K562 (cell line): ENCODE data around the gene CELSR3. TPM values are rescaled to one million over a fixed set of nuclear protein-coding genes. Genes with fewer than 3 reads are reported as not detected.

Experiments
- ATAC-seq: fragments of 200-7000 bp; cut with Tn5 transposase; 3 replicates; pipeline ENCODE4 v1.9.1; 2020; ENCODE audit warnings: moderate library complexity
- BruUV-seq: library from RNA; stranded (reverse); fragments of 400-500 nt; replicated peaks from 2 replicates; lab custom pipeline; 2021; lab: Mats Ljungman, UMichigan
- CTCF ChIA-PET: fragments of 300-600 bp; formaldehyde crosslinking; extraction: SDS; loops from one replicate; lab custom pipeline; 2021; ENCODE audit warnings: low intra/inter-chr PET ratio; lab: Yijun Ruan, JAX
- POLR2A ChIA-PET: fragments of 300-600, 350-650 bp; sonication (Branson Sonifier 250); formaldehyde crosslinking; extraction: SDS; loops from one replicate; lab custom pipeline; 2021; ENCODE audit warnings: antibody characterized with exemption, inconsistent platforms; lab: Yijun Ruan, JAX
- DNase-seq, 4 experiments: peaks; one replicate each; pipeline versions ENCODE4 v3.0.0 to v3.0.0-alpha.2; 2011 to 2018; ENCODE audit warnings: low spot score in 3 of 4, mixed read lengths in 3 of 4; ENCODE audit errors: extremely low read depth in 1 of 4
- FAIRE-seq: peaks from 2 replicates; lab custom pipeline; 2011; peaks lifted over from hg19 to GRCh38; lab: Jason Lieb, UNC
- H2AFZ ChIP-seq: 2 replicates; pipeline ENCODE4 v1.6.0; 2011; ENCODE audit warnings: low read depth, low read length, control low read depth, inconsistent platforms
- H3K27ac ChIP-seq: fragments of 200-600 bp; 3 replicates; pipeline ENCODE4 v1.8.0; 2011; ENCODE audit warnings: low read depth, mild to moderate bottlenecking, control low read depth, inconsistent platforms, low read length, moderate library complexity, mixed read lengths; ENCODE audit errors: extremely low read depth
- H3K27me3 ChIP-seq, 2 experiments: fragments of 300-600 bp in 1 of 2; 2 replicates in 1 of 2; 3 replicates in 1 of 2; pipeline versions ENCODE4 v1.6.0 to v1.8.0; 2011; ENCODE audit warnings: inconsistent platforms in 2 of 2, low read length in 2 of 2, mild to moderate bottlenecking in 1 of 2, mixed read lengths in 1 of 2, moderate library complexity in 1 of 2; ENCODE audit not compliant: control insufficient read depth in 2 of 2, insufficient read depth in 2 of 2
- H3K36me3 ChIP-seq: fragments of 300-600 bp; 3 replicates; pipeline ENCODE4 v1.8.0; 2011; ENCODE audit warnings: mild to moderate bottlenecking, low read length, inconsistent platforms; ENCODE audit not compliant: control insufficient read depth, insufficient read depth
- H3K4me1 ChIP-seq, 2 experiments: fragments of 200-600 bp in 1 of 2; replicated peaks in 1 of 2; 2 replicates in 1 of 2; 3 replicates in 1 of 2; pipeline versions ENCODE4 v1.5.1 to v1.8.0; 2011; ENCODE audit warnings: inconsistent platforms in 2 of 2, low read length in 2 of 2, mild to moderate bottlenecking in 1 of 2, mixed read lengths in 1 of 2, moderate library complexity in 1 of 2; ENCODE audit not compliant: control insufficient read depth in 2 of 2, insufficient read depth in 2 of 2
- H3K4me2 ChIP-seq: 2 replicates; pipeline ENCODE4 v1.6.1; 2011; ENCODE audit warnings: low read length, control low read depth, inconsistent platforms, mixed read lengths; ENCODE audit not compliant: insufficient read depth
- H3K4me3 ChIP-seq: fragments of 200-600 bp; sonication (generic), shearing (Covaris generic); 2 replicates; pipeline ENCODE4 v1.5.1; 2016; ENCODE audit warnings: control low read depth, inconsistent platforms
- H3K79me2 ChIP-seq: fragments of 200-600 bp; 3 replicates; pipeline ENCODE4 v1.8.0; 2011; ENCODE audit warnings: low read length, inconsistent platforms; ENCODE audit not compliant: control insufficient read depth, insufficient read depth
- H3K9ac ChIP-seq, 2 experiments: 2 replicates each; pipeline versions ENCODE4 v1.6.0 to v1.6.1; 2011; ENCODE audit warnings: low read depth in 2 of 2, low read length in 2 of 2, control low read depth in 1 of 2, inconsistent platforms in 1 of 2, mild to moderate bottlenecking in 1 of 2, mixed read lengths in 1 of 2; ENCODE audit not compliant: insufficient read depth in 1 of 2
- H3K9me1 ChIP-seq: one replicate; pipeline ENCODE4 v1.6.0; 2011; ENCODE audit warnings: inconsistent platforms, mild to moderate bottlenecking, low read length, moderate library complexity; ENCODE audit not compliant: control insufficient read depth, insufficient read depth
- H3K9me3 ChIP-seq: replicated peaks from 2 replicates; pipeline ENCODE4 v1.5.1; 2011; ENCODE audit warnings: low read depth, low read length, inconsistent platforms; ENCODE audit not compliant: control insufficient read depth, insufficient read depth
- H4K20me1 ChIP-seq: replicated peaks from 2 replicates; pipeline ENCODE4 v1.6.1; 2011; ENCODE audit warnings: low read length, inconsistent platforms, mixed read lengths; ENCODE audit not compliant: control insufficient read depth, insufficient read depth
- ATF1 ChIP-seq, 2 experiments: fragments of 450-650 bp in 1 of 2; IDR thresholded peaks; 2 replicates each; pipeline ENCODE4 v1.6.1; 2016; ENCODE audit warnings: missing compliant biosample characterization in 1 of 2, missing genetic modification characterization in 1 of 2
- JUND ChIP-seq, 2 experiments: IDR thresholded peaks; 2 replicates in 1 of 2; 3 replicates in 1 of 2; pipeline ENCODE4 v1.6.1; 2011; ENCODE audit warnings: borderline replicate concordance in 2 of 2, low read depth in 2 of 2, low read length in 2 of 2, improper control_type of control experiment in 1 of 2, missing biosample characterization in 1 of 2, missing genetic modification characterization in 1 of 2, missing genetic modification reagents in 1 of 2
- NFE2L1 ChIP-seq: fragments of 450-650 bp; IDR thresholded peaks from 2 replicates; pipeline ENCODE4 v1.6.1; 2016; ENCODE audit warnings: missing genetic modification characterization, low read depth, mild to moderate bottlenecking, missing compliant biosample characterization, moderate library complexity, borderline replicate concordance
- PHF8 ChIP-seq: fragments of 200-600 bp; sonication (generic); IDR thresholded peaks from 2 replicates; pipeline ENCODE4 v1.6.1; 2012; ENCODE audit warnings: mixed run types, mild to moderate bottlenecking, inconsistent platforms, low read length, moderate library complexity, borderline replicate concordance
- SAFB ChIP-seq: fragments of 200-400 bp; formaldehyde crosslinking; IDR thresholded peaks from 2 replicates; pipeline ENCODE4 v1.6.1; 2017; ENCODE audit warnings: low read depth, low read length, borderline replicate concordance
- SUPT5H ChIP-seq: fragments of 450-650 bp; IDR thresholded peaks from 2 replicates; pipeline ENCODE4 v1.6.1; 2016
- USF1 ChIP-seq: sonication (generic); formaldehyde crosslinking; IDR thresholded peaks from 2 replicates; pipeline ENCODE4 v1.9.0; 2022; ENCODE audit warnings: mild to moderate bottlenecking, missing genetic modification reagents
- XRCC4 ChIP-seq: IDR thresholded peaks from one replicate; pipeline ENCODE4 v1.6.1; 2011; ENCODE audit not compliant: insufficient read depth, insufficient read length; ENCODE audit errors: extremely low read depth
- ZNF146 ChIP-seq: IDR thresholded peaks from one replicate; pipeline ENCODE4 v1.6.1; 2018; ENCODE audit warnings: missing compliant biosample characterization; ENCODE audit not compliant: unreplicated experiment
- ZNF311 ChIP-seq: fragments of 250-450 bp; sonication (Bioruptor Pico); IDR thresholded peaks from 2 replicates; pipeline ENCODE4 v1.4.0; 2020; ENCODE audit warnings: mild to moderate bottlenecking, moderate library complexity
- ZNF511 ChIP-seq: sonication (generic); formaldehyde crosslinking; IDR thresholded peaks from 2 replicates; pipeline ENCODE4 v1.8.0; 2022; ENCODE audit warnings: mild to moderate bottlenecking, missing genetic modification reagents
- WGBS: fragments of 100-300 bp; shearing (Covaris generic); methylation state at CpG from one replicate; pipeline ENCODE4 v1.1.6; 2016; ENCODE audit warnings: low coverage, mixed read lengths; ENCODE audit not compliant: insufficient coverage; ENCODE audit errors: missing lambda C conversion rate; 5-methylcytosine and 5-hydroxymethylcytosine counted together
- in situ Hi-C: fragments of 300-500 bp; cut with MboI; formaldehyde crosslinking; loops from 4 replicates; pipeline ENCODE4 v1.15.0; 2018; ENCODE audit warnings: inconsistent platforms, mixed read lengths
- intact Hi-C: fragments of 100-400 bp; cut with micrococcal nuclease; formaldehyde crosslinking; loops from 2 replicates; pipeline ENCODE4 v1.14.2; 2022
- polyA plus RNA-seq, 8 experiments: library from polyadenylated mRNA; depleted of rRNA in 4 of 8; stranded (reverse) in 5 of 8; unstranded in 3 of 8; fragments of >200 nt; fragmentation: Nextera tagmentation in 2 of 8; fragmentation: Illumina TruSeq in 1 of 8; extraction: Ambion mirVana in 2 of 8; extraction: Trizol in 1 of 8; gene quantifications; 2 replicates each; pipeline versions ENCODE4 v1.2.1 to v1.2.3, GENCODE V29; 2011 to 2014; ENCODE audit warnings: inconsistent platforms in 1 of 8, missing spikeins in 1 of 8
- total RNA-seq, 7 experiments: library from RNA; depleted of rRNA in 6 of 7; stranded (reverse); fragments of >200 nt in 6 of 7; fragmentation: Illumina TruSeq in 2 of 7; extraction: Trizol in 2 of 7; gene quantifications; 2 replicates each; pipeline versions ENCODE4 v1.2.1 to v1.2.3, GENCODE V29; 2011 to 2021; ENCODE audit warnings: low replicate concordance in 1 of 7
- TF ChIP-seq, protein P1 (sequence below): sonication (generic); formaldehyde crosslinking; IDR thresholded peaks from 2 replicates; pipeline ENCODE4 v1.8.0; 2023; ENCODE audit warnings: missing genetic modification reagents, mild to moderate bottlenecking, borderline replicate concordance

Gene CELSR3
- total and polyA plus RNA-seq, 9 of the 15 experiments (the other 6 are each of a cell fraction or from before 2014, with no cell fraction given) = 0.10 to 2.7 (median 0.76) TPM

GRCh38 chr3:48663489-48664312 lies 1.0 kb upstream of the CELSR3 start:
- DNase-seq = peak; percentile 97 to 99 (median 97)
- Histone ChIP-seq H3K9me3 (no peaks in the 10 kb centered on the region), H3K9me1 (no peaks in the 10 kb centered on the region), H3K27me3 (no peaks in the 10 kb centered on the region; a peak in 1 of 5 replicates), H3K4me2 (peak overlapping the region; percentile 81), H3K79me2 (no peaks in the 10 kb centered on the region), H3K27ac (peak overlapping the region; percentile 91), H3K4me3 (peak overlapping the region; percentile 55), H4K20me1 (no peaks in the 10 kb centered on the region), H3K4me1 (peaks cover 2 to 36% of the 10 kb centered on the region in 2 experiments; a peak in 4 of 5 replicates), H3K9ac (peak overlapping the region; percentile 88 to 94), H3K36me3 (peaks cover 2% of the 10 kb centered on the region; the same call in 1 of the 3 replicates), H2AFZ (peak overlapping the region; percentile 89)
- ATAC-seq = peak; percentile 94
- POLR2A ChIA-PET = interaction anchor here (1.0 to 1.7 kb wide), 5 partner anchors 10 to 113 kb away, joined by 3 to 7 read pairs (median 5); no protein-coding TSS in a partner anchor
- TSS peak; percentile 93 for BruUV-seq
- CTCF ChIA-PET = interaction anchor here (0.6 kb wide), 1 partner anchor 390 kb away, joined by 3 read pairs; no protein-coding TSS in a partner anchor
- intact Hi-C loops = no loop called here
- WGBS = under 1% methylated on average over 48 of the region's 66 CpGs
- FAIRE-seq = peak; percentile 97
- in situ Hi-C loops = no loop called here
- TF ChIP-seq ATF1 (CRISPR knock-in tag; IDR thresholded peaks at IDR 0.05) = no peak
- peak; percentile 94 for TF ChIP-seq ATF1 (tag; IDR thresholded peaks at IDR 0.05)
- TF ChIP-seq XRCC4 = no peak
- TF ChIP-seq ZNF511 (CRISPR knock-in tag) = peak; percentile 33; the same call in 1 of the 2 replicates
- peak; percentile 56; the same call in 1 of the 2 replicates for TF ChIP-seq USF1 (CRISPR knock-in tag)
- TF ChIP-seq JUND (IDR thresholded peaks at IDR 0.05; ENCODE audit: borderline replicate concordance, low read depth, low read length) = peak; percentile 91
- peak; percentile 90; the same call in 2 of the 3 replicates for TF ChIP-seq JUND (tag; IDR thresholded peaks at IDR 0.05; ENCODE audit: borderline replicate concordance, low read depth, low read length)
- TF ChIP-seq NFE2L1 (tag) = no peak
- no peak for TF ChIP-seq ZNF146 (CRISPR knock-in tag)
- no peak for TF ChIP-seq SAFB
- TF ChIP-seq SUPT5H = peak; percentile 75
- no peak for TF ChIP-seq ZNF311 (CRISPR knock-in tag)
- peak; percentile 69; the same call in 1 of the 2 replicates for TF ChIP-seq PHF8
- TF ChIP-seq, protein P1, sequence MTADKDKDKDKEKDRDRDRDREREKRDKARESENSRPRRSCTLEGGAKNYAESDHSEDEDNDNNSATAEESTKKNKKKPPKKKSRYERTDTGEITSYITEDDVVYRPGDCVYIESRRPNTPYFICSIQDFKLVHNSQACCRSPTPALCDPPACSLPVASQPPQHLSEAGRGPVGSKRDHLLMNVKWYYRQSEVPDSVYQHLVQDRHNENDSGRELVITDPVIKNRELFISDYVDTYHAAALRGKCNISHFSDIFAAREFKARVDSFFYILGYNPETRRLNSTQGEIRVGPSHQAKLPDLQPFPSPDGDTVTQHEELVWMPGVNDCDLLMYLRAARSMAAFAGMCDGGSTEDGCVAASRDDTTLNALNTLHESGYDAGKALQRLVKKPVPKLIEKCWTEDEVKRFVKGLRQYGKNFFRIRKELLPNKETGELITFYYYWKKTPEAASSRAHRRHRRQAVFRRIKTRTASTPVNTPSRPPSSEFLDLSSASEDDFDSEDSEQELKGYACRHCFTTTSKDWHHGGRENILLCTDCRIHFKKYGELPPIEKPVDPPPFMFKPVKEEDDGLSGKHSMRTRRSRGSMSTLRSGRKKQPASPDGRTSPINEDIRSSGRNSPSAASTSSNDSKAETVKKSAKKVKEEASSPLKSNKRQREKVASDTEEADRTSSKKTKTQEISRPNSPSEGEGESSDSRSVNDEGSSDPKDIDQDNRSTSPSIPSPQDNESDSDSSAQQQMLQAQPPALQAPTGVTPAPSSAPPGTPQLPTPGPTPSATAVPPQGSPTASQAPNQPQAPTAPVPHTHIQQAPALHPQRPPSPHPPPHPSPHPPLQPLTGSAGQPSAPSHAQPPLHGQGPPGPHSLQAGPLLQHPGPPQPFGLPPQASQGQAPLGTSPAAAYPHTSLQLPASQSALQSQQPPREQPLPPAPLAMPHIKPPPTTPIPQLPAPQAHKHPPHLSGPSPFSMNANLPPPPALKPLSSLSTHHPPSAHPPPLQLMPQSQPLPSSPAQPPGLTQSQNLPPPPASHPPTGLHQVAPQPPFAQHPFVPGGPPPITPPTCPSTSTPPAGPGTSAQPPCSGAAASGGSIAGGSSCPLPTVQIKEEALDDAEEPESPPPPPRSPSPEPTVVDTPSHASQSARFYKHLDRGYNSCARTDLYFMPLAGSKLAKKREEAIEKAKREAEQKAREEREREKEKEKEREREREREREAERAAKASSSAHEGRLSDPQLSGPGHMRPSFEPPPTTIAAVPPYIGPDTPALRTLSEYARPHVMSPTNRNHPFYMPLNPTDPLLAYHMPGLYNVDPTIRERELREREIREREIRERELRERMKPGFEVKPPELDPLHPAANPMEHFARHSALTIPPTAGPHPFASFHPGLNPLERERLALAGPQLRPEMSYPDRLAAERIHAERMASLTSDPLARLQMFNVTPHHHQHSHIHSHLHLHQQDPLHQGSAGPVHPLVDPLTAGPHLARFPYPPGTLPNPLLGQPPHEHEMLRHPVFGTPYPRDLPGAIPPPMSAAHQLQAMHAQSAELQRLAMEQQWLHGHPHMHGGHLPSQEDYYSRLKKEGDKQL (CRISPR knock-in tag) = 0 out of 2 replicates have a peak, but pooled peaks have one; percentile 48
